SK-N-SH treated with all-trans-retinoic acid at 6 μM for 48 hours (cell line): Measurements from ENCODE around the gene ZNF385B.

Source experiments
- ARNTL ChIP-seq: fragments of 450-650 bp; formaldehyde crosslinking; IDR thresholded peaks from 2 replicates; pipeline ENCODE4 v1.5.0; 2020; ENCODE audit warnings: low read depth, mild to moderate bottlenecking, moderate library complexity, borderline replicate concordance
- ISL1 ChIP-seq: fragments of 250-450 bp; sonication (Bioruptor Pico); IDR thresholded peaks from 2 replicates; pipeline ENCODE4 v2.1.2; 2022; ENCODE audit warnings: mild to moderate bottlenecking, moderate library complexity
- PATZ1 ChIP-seq: fragments of 250-450 bp; sonication (Bioruptor Pico); IDR thresholded peaks from 2 replicates; pipeline ENCODE4 v1.8.0; 2020; ENCODE audit warnings: mild to moderate bottlenecking, moderate library complexity, borderline replicate concordance
- PPARA ChIP-seq: fragments of 250-450 bp; sonication (Bioruptor Pico); IDR thresholded peaks from 2 replicates; pipeline ENCODE4 v1.5.0; 2020; ENCODE audit warnings: mild to moderate bottlenecking, borderline replicate concordance
- RARB ChIP-seq: fragments of 250-450 bp; sonication (Bioruptor Pico); IDR thresholded peaks from 2 replicates; pipeline ENCODE4 v1.8.0; 2021; ENCODE audit warnings: mild to moderate bottlenecking, moderate library complexity
- TCF4 ChIP-seq: fragments of 250-450 bp; sonication (Bioruptor Pico); IDR thresholded peaks from 2 replicates; pipeline ENCODE4 v1.8.0; 2021; ENCODE audit warnings: mild to moderate bottlenecking, moderate library complexity, borderline replicate concordance
- TOX ChIP-seq: fragments of 250-450 bp; sonication (Bioruptor Pico); IDR thresholded peaks from 2 replicates; pipeline ENCODE4 v1.8.0; 2021; ENCODE audit warnings: mild to moderate bottlenecking, moderate library complexity, borderline replicate concordance
- ZC3H10 ChIP-seq: fragments of 250-450 bp; sonication (Bioruptor Pico); IDR thresholded peaks from 2 replicates; pipeline ENCODE4 v1.5.1; 2021; ENCODE audit warnings: mild to moderate bottlenecking, moderate library complexity
- ZFP3 ChIP-seq: fragments of 250-450 bp; sonication (Bioruptor Pico); IDR thresholded peaks from 2 replicates; pipeline ENCODE4 v1.5.0; 2020; ENCODE audit warnings: mild to moderate bottlenecking, moderate library complexity
- ZFP30 ChIP-seq: fragments of 450-650 bp; formaldehyde crosslinking; IDR thresholded peaks from 2 replicates; pipeline ENCODE4 v1.5.0; 2022; ENCODE audit warnings: mild to moderate bottlenecking, moderate library complexity
- ZNF565 ChIP-seq: fragments of 450-650 bp; formaldehyde crosslinking; conservative IDR thresholded peaks from 2 replicates; pipeline ENCODE4 v1.5.0; 2020; ENCODE audit warnings: low read depth, mild to moderate bottlenecking, moderate library complexity
- ZNF8 ChIP-seq: fragments of 450-650 bp; formaldehyde crosslinking; IDR thresholded peaks from 2 replicates; pipeline ENCODE4 v1.5.0; 2020; ENCODE audit warnings: mild to moderate bottlenecking, moderate library complexity

GRCh38 chr2:179454443-179455171 is 406.8 kb downstream of the ZNF385B start:
- TF ChIP-seq RARB (CRISPR knock-in tag) (no peak), TOX (no peak), TCF4 (no peak), PATZ1 (CRISPR knock-in tag) (no peak), PPARA (CRISPR knock-in tag) (no peak), ZFP3 (no peak), ZNF565 (CRISPR knock-in tag) (no peak), ISL1 (CRISPR knock-in tag) (no peak), ZC3H10 (no peak), ARNTL (CRISPR knock-in tag) (no peak), ZFP30 (CRISPR knock-in tag) (no peak), ZNF8 (CRISPR knock-in tag) (no peak)
